ENCODE measurements around the gene CDK5RAP2.

GRCh38 chr9:120579139-120580050 is 572 bp downstream of the CDK5RAP2 start:
- TF ChIP-seq POLR2A (IDR thresholded peaks at IDR 0.05) (no peak), CTCF (IDR thresholded peaks at IDR 0.05) (no peak)
